ENCODE data around the gene MEF2C.

MEF2C gene

DNA sequence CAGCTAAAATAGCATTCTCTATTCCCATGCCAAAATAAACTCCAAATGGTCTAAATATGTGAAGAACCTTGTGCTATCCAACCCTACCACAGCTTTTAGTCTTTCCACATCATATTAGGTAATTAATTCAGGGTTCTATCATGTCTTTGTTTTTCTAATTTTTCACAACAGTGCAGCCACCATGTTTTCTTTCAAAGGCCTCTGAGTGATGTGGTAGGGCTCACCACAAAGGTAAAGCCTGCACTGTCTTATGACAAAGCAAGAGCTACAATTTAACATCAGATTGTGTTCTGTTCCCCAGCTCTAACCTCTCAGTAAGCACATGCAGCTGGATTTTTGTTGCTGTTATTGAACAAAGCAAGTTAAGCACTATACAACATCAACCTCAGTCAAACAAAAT is 52.4 kb downstream of the MEF2C start:
- H3K4me3 ChIP-seq (ENCODE audit: low read depth, low read length): no peak overlapping the region

DNA sequence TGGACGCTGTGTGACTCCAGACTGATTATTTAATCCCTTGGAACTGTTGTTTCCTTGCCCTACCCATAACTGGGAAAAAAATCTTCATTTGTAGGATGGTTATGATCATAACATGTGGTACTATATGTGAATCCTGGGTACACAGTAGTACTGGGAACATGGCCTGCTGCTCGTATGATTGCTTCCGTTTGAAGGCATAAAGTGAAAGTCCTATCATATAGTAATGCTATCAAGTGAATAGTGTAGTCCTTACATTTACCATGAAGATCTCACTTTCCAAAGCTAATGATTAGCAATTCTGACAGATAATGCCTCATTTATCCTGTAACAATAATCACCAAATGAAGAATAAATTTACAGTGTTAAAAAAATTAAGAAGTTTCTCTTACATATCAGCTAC is 53.2 kb downstream of the MEF2C start:
- no peak overlapping the region for H3K4me3 ChIP-seq (ENCODE audit: low read depth, low read length)

DNA sequence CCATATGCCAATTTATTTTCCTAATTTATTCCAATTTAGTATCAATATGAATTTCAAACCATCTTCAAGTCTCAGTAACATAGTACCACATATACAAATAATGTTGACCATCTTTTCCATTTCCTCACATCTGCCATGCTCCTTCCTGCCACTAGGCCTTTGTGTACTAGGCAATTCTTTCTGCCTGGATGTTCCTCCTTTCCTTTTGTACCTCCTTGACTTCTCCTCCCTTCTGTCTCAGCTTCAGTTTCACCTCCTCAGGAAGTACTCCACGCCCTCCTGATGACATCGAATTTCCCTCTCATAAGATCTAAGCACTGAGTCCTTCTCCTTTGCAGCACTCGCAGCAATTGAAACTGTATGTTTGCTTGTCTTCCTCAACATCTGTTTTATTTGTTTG is 53.9 kb downstream of the MEF2C start:
- no peak overlapping the region for H3K4me3 ChIP-seq (ENCODE audit: low read depth, low read length)

DNA sequence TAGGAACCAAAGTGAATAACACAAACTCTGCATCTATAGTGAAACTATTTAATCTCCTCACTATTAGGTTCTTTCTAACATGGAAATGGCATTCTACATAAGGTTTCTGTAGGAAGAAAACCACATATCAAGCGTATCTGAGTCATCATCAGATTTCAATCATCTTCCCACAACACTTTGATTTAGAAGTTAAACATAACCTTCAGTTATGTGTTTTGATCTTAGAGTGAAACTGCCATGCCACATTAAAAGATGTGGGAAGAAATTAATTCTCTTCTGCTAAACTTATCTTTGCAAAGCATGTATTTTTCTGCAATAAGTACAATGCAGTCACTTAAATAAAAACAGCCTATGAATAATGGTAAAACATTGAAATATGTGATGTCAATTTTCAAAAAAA is 55.0 kb downstream of the MEF2C start:
- no peak overlapping the region for H3K4me3 ChIP-seq (ENCODE audit: low read depth, low read length)

DNA sequence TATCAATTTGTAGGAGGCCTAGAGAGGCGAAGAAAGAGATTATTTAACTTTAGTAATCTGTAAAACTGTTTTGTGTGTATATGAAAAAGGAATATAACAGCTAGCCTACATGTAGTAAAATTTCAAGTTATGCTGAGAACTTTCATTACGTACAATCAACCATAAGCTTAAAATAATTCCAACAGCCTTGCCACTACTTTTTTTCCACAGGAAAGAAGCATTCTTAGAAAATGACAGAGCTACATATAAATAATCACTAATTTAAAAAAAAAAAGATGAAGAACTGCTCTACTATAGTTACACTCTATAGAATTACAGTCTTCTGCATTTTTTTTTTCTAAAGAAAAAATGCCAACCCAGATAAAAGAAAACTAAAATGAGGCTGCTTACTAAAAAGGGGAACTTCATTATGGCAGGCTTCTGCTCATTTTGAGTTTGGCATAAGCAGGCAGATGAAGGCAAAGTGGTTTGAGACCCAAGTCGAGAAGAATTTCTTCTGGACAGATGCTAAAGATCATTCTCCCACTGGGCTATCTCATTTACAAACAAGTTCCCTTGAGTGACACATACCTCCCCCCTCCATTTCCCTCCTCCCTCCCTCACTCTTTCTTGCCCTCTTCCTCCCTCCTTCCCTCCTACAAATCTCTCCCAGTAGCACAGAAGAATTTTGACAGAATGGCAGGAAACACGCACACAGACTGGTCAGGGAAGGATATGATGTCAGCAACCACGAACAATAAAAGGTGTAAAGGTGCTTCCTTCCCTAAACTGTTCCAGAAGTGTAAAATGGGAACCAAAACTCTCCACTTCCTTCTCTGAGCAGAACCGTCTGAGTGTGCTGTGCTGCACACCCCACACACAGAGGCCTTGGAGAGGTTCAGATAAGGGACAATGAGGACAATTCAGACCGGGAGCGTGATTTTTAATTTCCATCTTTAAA is 56.1 kb downstream of the MEF2C start:
- no peak overlapping the region for H3K4me3 ChIP-seq (ENCODE audit: low read depth, low read length)

DNA sequence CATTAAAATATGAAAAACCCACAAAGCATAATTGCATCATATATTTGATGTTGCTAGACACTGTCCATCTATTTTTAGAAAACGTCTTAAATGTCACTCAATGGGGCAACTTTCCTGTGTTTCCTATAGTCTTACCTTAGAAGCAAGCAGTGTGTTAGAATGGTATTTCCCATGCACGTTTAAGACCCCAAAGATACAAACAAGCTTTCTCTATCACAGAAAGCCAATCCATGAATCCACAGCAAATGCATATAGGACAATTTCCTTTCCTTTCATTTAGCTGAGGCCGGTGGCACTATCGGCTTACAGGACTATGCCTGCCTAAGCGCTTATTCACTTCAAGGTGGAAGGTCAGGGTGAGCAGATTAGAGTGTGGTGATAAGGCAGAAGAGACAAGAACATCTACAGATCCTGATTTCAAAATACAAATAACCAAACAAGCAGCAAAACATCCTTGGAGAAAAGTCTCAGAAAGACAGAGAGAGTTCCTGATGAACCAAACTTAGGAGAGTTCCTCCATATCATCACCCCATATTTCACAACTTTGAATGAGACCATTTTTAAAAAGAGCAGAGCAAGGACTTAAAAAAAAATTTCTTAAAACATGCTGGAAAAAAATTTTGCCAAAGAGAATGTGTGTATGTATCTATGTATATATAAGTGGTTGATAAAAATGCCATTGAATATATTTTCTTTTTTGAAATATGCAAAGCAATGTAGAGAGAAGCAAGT is 57.2 kb downstream of the MEF2C start:
- H3K4me3 ChIP-seq (ENCODE audit: low read depth, low read length): no peak overlapping the region

DNA sequence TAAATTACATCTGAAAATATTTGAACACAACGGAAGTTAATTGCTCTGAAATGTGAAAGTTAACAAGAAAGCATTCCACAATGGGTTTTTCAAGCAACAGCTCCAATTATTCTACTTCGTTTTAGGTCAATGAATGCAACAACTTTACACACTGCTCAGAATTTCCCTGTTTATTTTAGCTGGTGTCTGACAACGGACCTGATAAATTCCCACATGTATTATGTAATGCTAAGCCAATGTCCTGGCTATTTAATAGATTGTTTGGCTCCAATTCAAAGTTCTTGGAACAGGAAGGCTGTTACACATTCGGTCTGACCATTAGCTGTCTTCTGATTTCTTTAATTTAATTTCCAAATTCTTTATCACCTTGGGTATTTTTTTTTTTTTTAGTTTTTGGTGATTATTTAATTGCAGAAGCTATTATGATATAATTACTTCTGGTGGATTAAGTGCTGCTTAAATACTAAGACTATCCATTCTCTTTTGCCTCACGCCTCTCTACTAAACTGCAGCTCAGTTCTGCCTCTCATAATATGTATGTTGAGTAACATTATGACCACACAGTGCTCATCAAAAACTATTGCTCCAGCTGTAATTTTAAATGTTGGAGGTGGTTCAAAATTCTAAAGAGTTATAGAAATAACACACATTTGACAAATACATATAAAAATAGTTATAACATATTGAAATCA is 57.9 kb downstream of the MEF2C start:
- no peak overlapping the region for H3K4me3 ChIP-seq (ENCODE audit: low read depth, low read length)

DNA sequence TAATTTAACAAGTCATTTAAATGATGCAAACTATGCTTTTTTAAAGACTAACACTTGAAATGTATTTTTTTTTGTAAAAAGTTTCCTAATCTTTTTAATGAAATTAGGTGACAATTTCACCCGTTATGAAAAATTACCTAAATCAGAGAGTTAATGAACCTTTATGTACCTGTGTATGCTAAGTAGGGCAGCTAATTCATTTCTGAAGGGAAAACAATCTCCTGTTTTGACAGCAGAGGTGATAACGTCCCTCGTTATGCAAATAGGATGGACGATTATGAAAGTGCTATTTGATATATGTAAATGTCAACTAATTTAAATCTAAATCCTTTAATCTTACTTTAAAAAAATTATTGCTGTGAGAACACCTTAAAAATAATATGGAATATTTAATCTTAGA is 58.8 kb downstream of the MEF2C start:
- H3K4me3 ChIP-seq (ENCODE audit: low read depth, low read length): no peak overlapping the region

DNA sequence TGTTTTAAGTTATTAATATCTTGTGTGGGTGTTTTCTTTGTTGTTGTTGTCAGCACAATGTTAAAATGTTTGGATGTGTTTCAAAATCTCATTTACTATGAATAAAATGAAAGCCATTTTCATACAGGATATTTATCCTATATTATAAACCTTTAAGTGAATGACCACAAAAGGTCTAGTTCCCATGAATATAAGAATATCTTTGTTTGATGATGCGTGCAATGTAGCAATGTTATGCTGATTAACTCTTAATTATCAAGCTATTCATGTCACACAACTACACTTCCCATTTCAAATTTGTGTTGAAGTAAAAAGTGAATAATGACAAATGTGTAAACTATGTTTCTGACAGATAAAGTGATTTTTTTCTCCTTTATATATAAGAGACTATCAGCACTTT is 59.8 kb downstream of the MEF2C start:
- H3K4me3 ChIP-seq (ENCODE audit: low read depth, low read length): no peak overlapping the region

DNA sequence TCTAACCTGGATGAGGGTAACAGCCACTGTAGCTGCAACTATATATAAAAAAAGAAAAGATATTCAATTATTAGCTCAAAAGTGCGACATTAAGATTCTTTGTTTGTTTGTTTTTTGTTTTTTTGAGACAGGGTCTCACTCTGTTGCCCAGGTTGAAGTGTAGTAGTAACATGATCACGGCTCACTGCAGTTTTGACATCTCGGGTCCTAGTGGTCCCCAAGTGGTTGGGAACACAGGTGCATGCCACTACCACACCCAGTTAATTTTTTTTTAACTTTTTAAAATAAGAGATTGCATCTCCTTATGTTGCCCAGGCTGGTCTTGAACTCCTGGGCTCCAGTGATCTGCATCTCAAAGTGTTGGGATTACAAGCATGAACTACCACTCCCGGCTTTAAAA is 61.8 kb downstream of the MEF2C start:
- no peak overlapping the region for H3K4me3 ChIP-seq (ENCODE audit: low read depth, low read length)

DNA sequence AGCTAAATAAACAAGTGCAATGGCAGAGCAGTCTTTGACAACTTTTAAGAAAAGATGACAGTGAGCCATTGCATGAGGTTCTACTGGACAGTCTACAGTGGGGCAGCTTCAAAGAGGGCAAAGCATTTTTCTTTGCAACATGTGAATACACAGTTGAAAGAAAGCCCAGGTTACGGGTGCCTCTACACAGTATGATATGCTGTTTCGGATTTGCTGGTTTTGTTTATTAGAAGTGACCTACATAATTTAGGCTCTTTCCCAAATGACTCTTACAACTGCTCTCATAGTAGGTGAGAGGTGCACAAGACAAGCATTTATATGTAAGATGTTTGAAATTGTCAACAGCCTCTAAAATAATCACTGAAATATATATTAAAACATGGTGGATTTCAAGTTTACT is 62.4 kb downstream of the MEF2C start:
- H3K4me3 ChIP-seq (ENCODE audit: low read depth, low read length): no peak overlapping the region

DNA sequence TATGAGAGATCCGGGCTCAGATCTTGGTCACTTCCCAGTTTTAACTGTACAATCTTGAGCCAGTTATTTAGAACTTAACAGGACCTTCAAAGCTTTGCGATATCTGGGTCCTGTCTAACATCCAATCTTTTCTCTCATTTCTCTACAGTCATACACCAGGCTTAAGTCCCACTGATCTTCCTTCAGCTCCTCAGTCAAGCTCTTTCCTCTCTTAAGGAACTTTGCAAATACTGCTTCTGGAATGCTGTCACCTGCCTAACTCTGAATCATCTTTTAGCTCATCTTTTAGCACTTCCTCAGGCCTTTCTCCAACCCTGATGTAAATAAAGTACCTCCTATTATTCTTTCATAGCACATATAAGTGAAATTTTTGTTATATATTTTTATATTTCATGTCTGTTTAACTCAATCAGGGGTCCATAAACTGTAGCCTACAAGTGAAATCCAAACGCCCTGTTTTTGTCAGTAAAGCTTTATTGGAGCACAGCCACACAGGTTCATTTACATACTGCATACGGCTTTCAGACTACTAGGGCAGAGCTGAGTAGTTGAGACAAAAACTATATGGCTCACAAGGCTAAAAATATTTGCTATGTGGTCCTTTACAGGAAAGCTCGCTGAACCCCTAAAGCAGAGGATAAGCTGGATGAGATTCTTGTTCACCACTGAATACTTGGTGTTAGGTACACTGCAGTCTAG is 63.5 kb downstream of the MEF2C start:
- H3K4me3 ChIP-seq (ENCODE audit: low read depth, low read length): no peak overlapping the region

DNA sequence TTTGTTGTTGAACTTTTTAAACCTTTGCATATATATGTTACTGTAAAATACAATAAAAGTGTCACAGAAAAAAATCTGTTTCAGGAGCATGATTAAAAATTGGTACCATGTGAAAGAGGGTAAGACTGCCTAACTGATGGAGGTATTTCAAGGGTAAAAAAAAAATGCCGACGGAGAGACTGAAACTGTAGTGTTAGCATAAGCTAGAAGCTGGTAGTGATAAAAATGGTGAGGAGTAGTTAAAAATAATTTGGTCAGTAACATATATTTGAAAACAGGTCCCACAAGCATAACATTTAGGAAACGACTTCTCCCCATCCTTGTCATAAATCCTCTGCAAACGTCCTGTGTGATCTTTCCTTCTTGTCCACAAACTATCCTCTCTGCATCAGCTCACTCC is 64.7 kb downstream of the MEF2C start:
- no peak overlapping the region for H3K4me3 ChIP-seq (ENCODE audit: low read depth, low read length)

DNA sequence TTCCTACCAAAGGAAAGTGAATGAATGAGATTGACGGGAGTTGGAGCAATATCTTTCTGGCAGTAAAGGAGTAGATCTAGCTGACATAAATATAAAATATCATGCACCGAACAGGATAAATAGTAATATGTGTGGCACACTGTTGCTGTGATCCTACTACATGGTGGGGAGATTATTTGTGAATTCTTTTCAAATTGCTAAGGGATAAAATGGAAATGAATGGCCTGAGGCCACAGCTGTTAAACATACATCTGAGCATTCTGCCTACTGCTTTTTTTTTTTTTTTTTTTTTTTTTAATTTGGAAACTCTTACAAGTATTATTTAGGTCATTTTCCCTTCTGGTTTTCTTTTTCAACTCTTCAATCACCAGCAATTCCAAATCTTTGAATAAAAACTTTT is 66.8 kb downstream of the MEF2C start:
- no peak overlapping the region for H3K4me3 ChIP-seq (ENCODE audit: low read depth, low read length)

DNA sequence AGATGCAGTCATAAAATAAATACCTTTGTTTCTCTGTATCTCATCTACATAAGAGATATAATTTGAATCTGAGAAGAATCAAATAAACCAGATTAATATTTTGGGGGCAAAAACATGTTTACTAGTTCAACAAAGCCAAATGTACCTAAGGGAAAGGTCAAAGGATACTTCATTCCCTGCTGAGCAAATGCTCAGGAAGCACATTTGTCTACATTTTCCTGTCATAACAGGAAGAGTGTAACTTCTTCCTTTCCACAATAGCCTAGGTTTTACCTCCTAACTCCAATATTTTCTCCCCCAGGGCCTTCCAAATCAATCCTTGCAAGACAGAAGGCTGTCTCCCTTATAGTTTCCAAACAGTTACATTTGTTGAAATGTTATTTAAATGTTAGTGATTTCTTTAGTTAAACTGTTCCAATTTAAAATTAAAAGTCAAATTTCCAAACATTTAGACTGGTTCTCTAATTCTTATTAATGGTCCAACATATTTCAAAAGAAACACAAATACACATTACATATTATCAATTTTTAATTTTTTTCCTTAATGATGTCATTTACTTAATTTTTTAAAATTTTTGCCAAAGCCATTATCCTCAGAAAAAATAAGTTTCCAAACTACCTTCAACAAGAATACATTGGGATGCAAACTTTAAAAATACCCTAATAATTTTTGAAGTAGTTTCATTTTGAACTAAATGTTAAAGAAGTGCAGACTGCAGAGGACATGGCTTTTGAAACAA is 67.8 kb downstream of the MEF2C start:
- no peak overlapping the region for H3K4me3 ChIP-seq (ENCODE audit: low read depth, low read length)

DNA sequence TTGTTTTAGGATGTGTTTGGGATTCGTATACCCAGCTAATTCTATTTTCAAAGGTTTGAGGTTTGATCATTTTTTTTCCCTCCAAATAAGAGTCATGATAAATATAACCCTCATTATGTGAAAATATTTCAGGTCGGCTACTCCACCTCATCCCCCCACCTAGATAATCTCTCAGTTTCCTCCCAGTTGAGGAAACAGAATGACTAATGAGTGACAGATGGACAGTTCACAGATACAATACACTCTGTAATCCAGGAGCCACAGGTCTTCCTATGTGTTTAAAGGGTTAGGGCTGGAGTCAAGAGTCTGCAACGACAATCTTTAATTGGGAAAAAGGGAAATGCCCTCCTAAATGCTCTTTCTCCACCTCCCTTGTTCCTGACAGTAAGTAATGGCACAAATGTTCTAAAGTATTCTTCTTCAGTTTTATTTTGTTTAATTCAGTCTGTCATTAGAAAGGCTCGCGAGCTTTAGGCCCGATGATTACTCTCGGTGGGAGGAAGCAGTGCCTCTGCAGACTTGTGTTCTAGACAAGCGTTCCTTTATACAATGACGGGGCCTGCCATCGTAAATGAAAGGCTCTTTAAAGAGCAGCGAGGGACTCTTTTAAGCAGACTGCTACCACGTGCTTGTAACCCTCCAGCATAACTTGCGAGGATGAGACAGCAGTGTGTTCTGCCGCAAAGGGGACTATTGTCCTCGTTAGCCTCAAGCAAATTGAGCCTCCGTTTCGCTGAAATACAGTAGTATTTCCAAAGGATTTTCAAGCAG is 69.0 kb downstream of the MEF2C start:
- no peak overlapping the region for H3K4me3 ChIP-seq (ENCODE audit: low read depth, low read length)

DNA sequence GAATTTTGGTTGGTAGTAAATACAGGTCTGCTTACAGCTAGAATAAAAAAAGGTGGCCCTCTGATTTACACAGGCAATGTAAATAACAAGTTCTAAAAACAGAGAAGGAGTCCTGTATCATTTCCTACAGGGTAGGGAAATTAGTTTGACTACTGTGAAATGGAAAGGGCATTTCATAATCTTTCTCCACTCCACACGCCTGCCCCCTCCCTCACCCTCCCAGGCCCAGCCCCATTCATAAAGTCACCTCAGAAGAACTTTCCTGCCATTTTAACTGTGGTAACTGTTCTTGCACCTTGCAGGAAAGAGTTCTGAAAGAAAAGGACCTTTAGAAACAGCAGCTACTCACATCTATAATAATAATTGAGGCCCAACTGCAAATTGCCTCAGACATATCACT is 69.7 kb downstream of the MEF2C start:
- H3K4me3 ChIP-seq (ENCODE audit: low read depth, low read length): no peak overlapping the region

DNA sequence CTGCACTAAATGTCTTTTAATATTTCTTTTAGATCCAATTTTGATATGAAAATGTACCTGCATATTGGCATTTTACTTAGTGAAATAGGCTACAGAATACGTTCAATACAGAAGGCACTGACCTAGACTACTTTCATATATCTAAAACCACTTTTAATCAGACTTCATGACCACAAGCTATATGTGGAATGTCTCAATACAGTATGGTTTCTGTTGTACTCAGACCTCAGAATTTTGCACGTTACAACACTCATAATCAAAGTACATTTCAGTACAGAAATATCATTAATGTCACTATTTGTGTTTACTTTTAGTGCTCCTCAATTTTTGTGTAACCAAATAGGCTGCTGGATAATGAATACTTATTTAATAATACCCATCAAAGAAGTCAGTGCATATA is 74.8 kb downstream of the MEF2C start:
- no peak overlapping the region for H3K4me3 ChIP-seq (ENCODE audit: low read depth, low read length)

DNA sequence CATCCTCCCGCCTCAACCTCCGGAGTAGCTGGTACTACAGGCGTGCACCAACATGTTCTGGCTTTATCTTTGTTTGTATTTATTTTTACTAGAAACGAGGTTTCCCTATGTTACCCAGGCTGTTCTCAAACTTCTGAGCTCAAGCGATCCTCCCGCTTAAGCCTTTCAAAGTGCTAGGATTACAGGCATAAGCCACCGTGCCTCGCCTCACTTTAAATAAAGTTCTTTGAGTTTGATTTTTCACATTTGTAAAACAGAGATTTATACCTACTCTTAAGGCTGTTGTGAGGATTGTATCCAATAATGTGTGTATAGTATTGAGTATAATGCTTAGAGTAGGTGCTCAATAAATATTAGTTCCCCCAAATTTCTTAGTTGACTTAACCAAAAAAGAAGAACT is 75.7 kb downstream of the MEF2C start:
- no peak overlapping the region for H3K4me3 ChIP-seq (ENCODE audit: low read depth, low read length)

DNA sequence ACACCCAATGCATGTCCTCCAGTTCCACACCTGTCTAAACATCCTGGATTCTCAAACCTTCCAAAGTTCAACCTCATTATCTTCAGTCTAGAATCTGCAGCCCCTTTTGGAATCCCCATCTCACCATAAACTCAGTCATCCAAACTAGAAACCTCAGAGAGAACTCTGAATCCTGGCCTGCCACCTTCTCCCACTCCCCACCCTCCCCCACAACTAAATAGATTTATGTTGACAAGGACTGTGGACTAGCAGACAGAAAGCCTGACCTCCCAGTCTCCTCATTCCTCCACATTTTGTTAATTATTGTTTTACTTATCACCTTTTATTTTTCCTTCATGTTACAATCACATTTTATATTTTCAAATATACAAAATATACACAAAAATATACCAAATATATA is 76.6 kb downstream of the MEF2C start:
- H3K4me3 ChIP-seq (ENCODE audit: low read depth, low read length): no peak overlapping the region
